ENCODE data around the gene NLE1. TPM values are rescaled to one million over a fixed set of nuclear protein-coding genes. Genes with fewer than 3 reads are reported as not detected.
"Not testable (repeated sequence)": the region's sequence is repeated elsewhere in the genome, so short reads cannot be mapped to it uniquely, and the experiment has no call there.

Gene NLE1
- total RNA-seq, 6 donors from 2014 or later: 6.7 to 14.6 (median 11.1) TPM

- H3K27me3 ChIP-seq: no peaks in the 10 kb centered on the region
- H3K36me3 ChIP-seq: no peaks in the 10 kb centered on the region
- no peak overlapping the region for H3K4me3 ChIP-seq
- no peak for ATAC-seq (ENCODE audit: low FRiP score in 2 of 2)
- peaks cover 14 to 29% (median 16%) of the 10 kb centered on the region in 4 donors for H3K4me1 ChIP-seq
- DNase-seq: no peak
- no peak overlapping the region for H3K27ac ChIP-seq
- no peaks in the 10 kb centered on the region for H3K9me3 ChIP-seq
- no peak for TF ChIP-seq EP300 (IDR thresholded peaks at IDR 0.05)
- TF ChIP-seq CTCF (IDR thresholded peaks at IDR 0.05): no peak
- no peak for TF ChIP-seq POLR2A (IDR thresholded peaks at IDR 0.05)
- TF ChIP-seq POLR2AphosphoS5 (IDR thresholded peaks at IDR 0.05): no peak
These were observed 24.1 kb downstream of the NLE1 start for GRCh38 chr17:35117984-35118383.

- H3K27ac ChIP-seq: no peak overlapping the region
- no peak overlapping the region for H3K4me3 ChIP-seq
- no peaks in the 10 kb centered on the region for H3K36me3 ChIP-seq
- peaks cover 14 to 29% (median 16%) of the 10 kb centered on the region in 4 donors for H3K4me1 ChIP-seq
- DNase-seq (no peak), ATAC-seq (ENCODE audit: low FRiP score in 2 of 2) (no peak)
- H3K27me3 ChIP-seq: no peaks in the 10 kb centered on the region
- TF ChIP-seq POLR2A (IDR thresholded peaks at IDR 0.05) (no peak), EP300 (IDR thresholded peaks at IDR 0.05) (no peak), CTCF (IDR thresholded peaks at IDR 0.05) (no peak), POLR2AphosphoS5 (IDR thresholded peaks at IDR 0.05) (no peak)
- 82 to 86% methylated on average over 12 of the region's 12 CpGs for WGBS, 2 donors
- H3K9me3 ChIP-seq: no peaks in the 10 kb centered on the region
These were observed 25.3 kb downstream of the NLE1 start for GRCh38 chr17:35116845-35117244.

GRCh38 chr17:35110791-35111190, 31.3 kb downstream of the NLE1 start:
- not testable (repeated sequence) for DNase-seq; ATAC-seq (ENCODE audit: low FRiP score in 2 of 2)
- 95 to 98% methylated on average over 17 of the region's 17 CpGs for whole genome bisulfite sequencing, 2 donors

GRCh38 chr17:35104844-35105450, 37.2 kb downstream of the NLE1 start:
- ATAC-seq (ENCODE audit: low FRiP score in 2 of 2) (no peak), DNase-seq (no peak)
- Histone ChIP-seq H3K27me3 (no peaks in the 10 kb centered on the region), H3K9me3 (no peaks in the 10 kb centered on the region), H3K27ac (no peak overlapping the region), H3K36me3 (peaks cover 16 to 54% (median 33%) of the 10 kb centered on the region in 4 donors), H3K4me3 (no peak overlapping the region), H3K4me1 (no peaks in the 10 kb centered on the region)
- 93 to 100% methylated on average over 5 of the region's 5 CpGs for WGBS, 2 donors
- TF ChIP-seq POLR2A (IDR thresholded peaks at IDR 0.05): no peak

More at GRCh38 chr17:35110791-35111190, 31.3 kb downstream of the NLE1 start:
- not testable (repeated sequence) for H3K27ac ChIP-seq, H3K36me3 ChIP-seq, H3K27me3 ChIP-seq, H3K9me3 ChIP-seq, H3K4me1 ChIP-seq, H3K4me3 ChIP-seq

- TF ChIP-seq POLR2A (IDR thresholded peaks at IDR 0.05): no peak
- TF ChIP-seq POLR2AphosphoS5 (IDR thresholded peaks at IDR 0.05): no peak
- TF ChIP-seq CTCF (IDR thresholded peaks at IDR 0.05): no peak
- no peak for DNase-seq
- H3K4me1 ChIP-seq: no peaks in the 10 kb centered on the region
- no peaks in the 10 kb centered on the region for H3K27me3 ChIP-seq
- 87 to 92% methylated on average over 5 of the region's 5 CpGs for WGBS, 2 donors
- no peak overlapping the region for H3K27ac ChIP-seq
- peaks cover 17 to 64% (median 40%) of the 10 kb centered on the region in 4 donors for H3K36me3 ChIP-seq
- ATAC-seq (ENCODE audit: low FRiP score in 2 of 2): no peak
- H3K4me3 ChIP-seq: no peak overlapping the region
- no peaks in the 10 kb centered on the region for H3K9me3 ChIP-seq
These were observed 38.8 kb downstream of the NLE1 start for GRCh38 chr17:35103271-35103670.

GRCh38 chr17:35101725-35102124, 40.4 kb downstream of the NLE1 start:
- Histone ChIP-seq H3K4me1 (no peaks in the 10 kb centered on the region), H3K4me3 (no peak overlapping the region), H3K9me3 (no peaks in the 10 kb centered on the region), H3K27ac (no peak overlapping the region), H3K27me3 (no peaks in the 10 kb centered on the region), H3K36me3 (peaks cover 17 to 67% (median 38%) of the 10 kb centered on the region in 4 donors)
- no peak for ATAC-seq (ENCODE audit: low FRiP score in 2 of 2)
- WGBS, 2 donors: 90 to 94% methylated on average over 2 of the region's 2 CpGs
- DNase-seq: no peak
- TF ChIP-seq POLR2A (IDR thresholded peaks at IDR 0.05) (no peak), POLR2AphosphoS5 (IDR thresholded peaks at IDR 0.05) (no peak), EP300 (IDR thresholded peaks at IDR 0.05) (no peak), CTCF (IDR thresholded peaks at IDR 0.05) (no peak)

Data from upper lobe of left lung (tissue), 6 donors.